ENCODE results near the gene TBK1. TPM values are rescaled to one million over a fixed set of nuclear protein-coding genes. Genes with fewer than 3 reads are reported as not detected.

The TBK1 gene
- total and polyA plus RNA-seq, 2 of the 13 experiments (the other 11 are each of a cell fraction or from before 2014, with no cell fraction given) = 10.3 to 25.2 TPM

DNA sequence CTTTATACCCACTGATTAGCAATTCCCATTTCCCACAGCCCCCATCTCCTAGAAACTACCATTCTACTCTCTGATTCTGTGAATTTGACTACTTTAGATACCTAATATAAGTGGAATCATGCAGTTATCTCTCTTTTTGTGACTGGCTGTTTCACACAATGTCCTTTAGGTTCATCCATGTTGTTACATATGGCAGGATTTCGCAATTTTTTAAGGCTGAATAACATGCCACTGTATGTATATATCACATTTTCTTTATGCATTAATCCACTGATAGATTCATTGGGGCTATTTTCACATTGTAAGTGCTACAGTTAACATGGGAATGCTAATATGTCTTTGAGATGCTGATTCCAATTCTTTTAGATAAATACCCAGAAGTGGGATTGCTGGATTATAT, 11.8 kb upstream of the TBK1 start:
- FAIRE-seq (no peak), DNase-seq (ENCODE audit: low spot score) (no peak), ATAC-seq (no peak)
- WGBS (ENCODE audit: low lambda C conversion rate) = 96% methylated on average over 1 of the region's 1 CpG
- Histone ChIP-seq H3K4me3 (replicated peaks in 1 of 3; ENCODE audit: insufficient read depth in 1 of 3, low read depth in 2 of 3, low read length in 3 of 3) (no peak overlapping the region), H3K9ac (ENCODE audit: insufficient read depth, low read depth, low read length) (no peak overlapping the region), H3K4me2 (ENCODE audit: low read depth, low read length) (no peak overlapping the region), H2AFZ (ENCODE audit: low read length) (no peak overlapping the region), H3K36me3 (replicated peaks in 1 of 2; ENCODE audit: control insufficient read depth in 1 of 2, insufficient read depth in 2 of 2, low read length in 2 of 2) (peaks cover 23 to 83% of the 10 kb centered on the region in 2 experiments), H3K9me3 (ENCODE audit: low read length) (no peaks in the 10 kb centered on the region), H3K4me1 (ENCODE audit: insufficient read depth, low read length) (no peaks in the 10 kb centered on the region), H3K27ac (ENCODE audit: extremely low read length, insufficient read depth, low read length) (no peak overlapping the region), H3K79me2 (ENCODE audit: insufficient read depth, low read length) (no peaks in the 10 kb centered on the region), H3K27me3 (ENCODE audit: control insufficient read depth in 1 of 2, insufficient read depth in 2 of 2, low read length in 2 of 2) (no peaks in the 10 kb centered on the region), H4K20me1 (ENCODE audit: insufficient read depth, low read length) (no peaks in the 10 kb centered on the region)
- CTCF ChIA-PET (ENCODE audit: low intra/inter-chr PET ratio, low total read pairs) = no interaction called here
- TF ChIP-seq, protein P1, sequence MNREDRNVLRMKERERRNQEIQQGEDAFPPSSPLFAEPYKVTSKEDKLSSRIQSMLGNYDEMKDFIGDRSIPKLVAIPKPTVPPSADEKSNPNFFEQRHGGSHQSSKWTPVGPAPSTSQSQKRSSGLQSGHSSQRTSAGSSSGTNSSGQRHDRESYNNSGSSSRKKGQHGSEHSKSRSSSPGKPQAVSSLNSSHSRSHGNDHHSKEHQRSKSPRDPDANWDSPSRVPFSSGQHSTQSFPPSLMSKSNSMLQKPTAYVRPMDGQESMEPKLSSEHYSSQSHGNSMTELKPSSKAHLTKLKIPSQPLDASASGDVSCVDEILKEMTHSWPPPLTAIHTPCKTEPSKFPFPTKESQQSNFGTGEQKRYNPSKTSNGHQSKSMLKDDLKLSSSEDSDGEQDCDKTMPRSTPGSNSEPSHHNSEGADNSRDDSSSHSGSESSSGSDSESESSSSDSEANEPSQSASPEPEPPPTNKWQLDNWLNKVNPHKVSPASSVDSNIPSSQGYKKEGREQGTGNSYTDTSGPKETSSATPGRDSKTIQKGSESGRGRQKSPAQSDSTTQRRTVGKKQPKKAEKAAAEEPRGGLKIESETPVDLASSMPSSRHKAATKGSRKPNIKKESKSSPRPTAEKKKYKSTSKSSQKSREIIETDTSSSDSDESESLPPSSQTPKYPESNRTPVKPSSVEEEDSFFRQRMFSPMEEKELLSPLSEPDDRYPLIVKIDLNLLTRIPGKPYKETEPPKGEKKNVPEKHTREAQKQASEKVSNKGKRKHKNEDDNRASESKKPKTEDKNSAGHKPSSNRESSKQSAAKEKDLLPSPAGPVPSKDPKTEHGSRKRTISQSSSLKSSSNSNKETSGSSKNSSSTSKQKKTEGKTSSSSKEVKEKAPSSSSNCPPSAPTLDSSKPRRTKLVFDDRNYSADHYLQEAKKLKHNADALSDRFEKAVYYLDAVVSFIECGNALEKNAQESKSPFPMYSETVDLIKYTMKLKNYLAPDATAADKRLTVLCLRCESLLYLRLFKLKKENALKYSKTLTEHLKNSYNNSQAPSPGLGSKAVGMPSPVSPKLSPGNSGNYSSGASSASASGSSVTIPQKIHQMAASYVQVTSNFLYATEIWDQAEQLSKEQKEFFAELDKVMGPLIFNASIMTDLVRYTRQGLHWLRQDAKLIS (CRISPR knock-in tag; IDR thresholded peaks at IDR 0.05) = no peak
- TF ChIP-seq ZNF124 (CRISPR knock-in tag; IDR thresholded peaks at IDR 0.05) (no peak), TEAD2 (CRISPR knock-in tag; IDR thresholded peaks at IDR 0.05) (no peak), RAD51 (IDR thresholded peaks at IDR 0.05; ENCODE audit: borderline replicate concordance) (no peak), CEBPG (CRISPR knock-in tag; IDR thresholded peaks at IDR 0.05) (0 out of 2 replicates have a peak, but pooled peaks have one; percentile 9), HOXA9 (CRISPR knock-in tag; IDR thresholded peaks at IDR 0.05; ENCODE audit: borderline replicate concordance) (no peak), CEBPB (IDR thresholded peaks at IDR 0.05; ENCODE audit: borderline replicate concordance, low read depth, low read length) (peak; percentile 70)
- POLR2A ChIA-PET = no interaction called here
- in situ Hi-C loops (cut with HindIII; ENCODE audit: extremely low pct_ligation_motif_present, low pct_unique_long_range_greater_than_20kb) = no loop called here
- no TSS peak for BruUV-seq (replicated peaks)
- intact Hi-C loops (cut with micrococcal nuclease; ENCODE audit: unreplicated experiment) = no loop called here
